IPS-15b (cell line): ENCODE results near the gene SPPL2B.

Experiments
- H3K27me3 ChIP-seq: one replicate; pipeline ENCODE4 v1.6.1; 2013; ENCODE audit warnings: low read length; ENCODE audit not compliant: control insufficient read depth, insufficient read depth
- H3K36me3 ChIP-seq: one replicate; pipeline ENCODE4 v1.6.1; 2013; ENCODE audit warnings: low read length; ENCODE audit not compliant: control insufficient read depth, insufficient read depth
- H3K4me1 ChIP-seq: one replicate; pipeline ENCODE4 v1.6.1; 2013; ENCODE audit warnings: mild to moderate bottlenecking, low read length; ENCODE audit not compliant: control insufficient read depth, insufficient read depth
- H3K4me3 ChIP-seq: one replicate; pipeline ENCODE4 v1.5.1; 2013; ENCODE audit warnings: low read depth, low read length
- H3K9ac ChIP-seq: one replicate; pipeline ENCODE4 v1.6.1; 2013; ENCODE audit warnings: low read depth, mild to moderate bottlenecking, low read length
- H3K9me3 ChIP-seq: one replicate; pipeline ENCODE4 v1.6.1; 2013; ENCODE audit warnings: mild to moderate bottlenecking, low read length; ENCODE audit not compliant: control insufficient read depth, insufficient read depth

Gene SPPL2B

GRCh38 chr19:2336528-2337328, 8.2 kb downstream of the SPPL2B start:
- H3K9me3 ChIP-seq = no peaks in the 10 kb centered on the region
- peaks cover under 1% of the 10 kb centered on the region for H3K4me1 ChIP-seq
- H3K4me3 ChIP-seq = no peak overlapping the region
- H3K36me3 ChIP-seq = peaks cover 31% of the 10 kb centered on the region
- H3K27me3 ChIP-seq = no peaks in the 10 kb centered on the region
- H3K9ac ChIP-seq = no peak overlapping the region

GRCh38 chr19:2337329-2337707, 8.8 kb downstream of the SPPL2B start:
- no peak overlapping the region for H3K4me3 ChIP-seq
- no peaks in the 10 kb centered on the region for H3K27me3 ChIP-seq
- peaks cover 31% of the 10 kb centered on the region for H3K36me3 ChIP-seq
- H3K9me3 ChIP-seq = no peaks in the 10 kb centered on the region
- H3K4me1 ChIP-seq = no peaks in the 10 kb centered on the region
- H3K9ac ChIP-seq = no peak overlapping the region

DNA sequence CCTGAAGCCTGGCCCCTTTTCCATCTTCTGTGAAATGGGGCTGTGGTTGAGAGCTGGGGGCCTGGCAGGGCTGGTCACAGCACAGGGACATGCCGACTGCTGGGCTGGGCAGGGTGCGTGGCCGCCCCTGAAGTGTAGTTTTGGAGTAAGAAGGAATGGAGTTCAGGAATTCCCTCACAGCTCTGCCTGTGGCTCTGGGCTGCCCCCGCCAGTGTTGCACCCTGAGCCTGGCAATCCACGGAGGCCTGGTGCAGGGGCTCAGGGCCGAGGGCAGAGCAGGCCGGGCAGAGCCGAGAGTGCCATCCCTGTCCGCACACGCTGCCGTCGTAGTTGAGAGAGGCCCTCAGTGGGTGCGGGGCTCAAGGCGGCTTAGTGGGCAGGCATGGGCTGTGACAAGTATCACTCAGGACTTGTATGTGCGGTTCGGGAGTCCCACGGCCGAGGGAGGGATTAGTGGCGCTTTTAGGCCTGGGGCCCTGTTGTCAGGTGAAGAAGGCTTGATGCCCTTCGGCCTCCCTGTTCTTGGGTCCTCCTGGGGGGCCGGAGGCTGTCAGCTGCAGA, 9.7 kb downstream of the SPPL2B start:
- Histone ChIP-seq H3K9ac (no peak overlapping the region), H3K27me3 (no peaks in the 10 kb centered on the region), H3K4me3 (no peak overlapping the region), H3K4me1 (no peaks in the 10 kb centered on the region), H3K9me3 (no peaks in the 10 kb centered on the region), H3K36me3 (peaks cover 37% of the 10 kb centered on the region)

- Histone ChIP-seq H3K4me1 (no peaks in the 10 kb centered on the region), H3K4me3 (no peak overlapping the region), H3K9ac (no peak overlapping the region), H3K36me3 (peaks cover 37% of the 10 kb centered on the region), H3K9me3 (no peaks in the 10 kb centered on the region), H3K27me3 (no peaks in the 10 kb centered on the region)
Measured at GRCh38 chr19:2338751-2339643, 10.5 kb downstream of the SPPL2B start.

- H3K36me3 ChIP-seq = peaks cover 42% of the 10 kb centered on the region
- H3K4me1 ChIP-seq = no peaks in the 10 kb centered on the region
- no peak overlapping the region for H3K4me3 ChIP-seq
- no peak overlapping the region for H3K9ac ChIP-seq
- H3K27me3 ChIP-seq = no peaks in the 10 kb centered on the region
- no peaks in the 10 kb centered on the region for H3K9me3 ChIP-seq
Measured at GRCh38 chr19:2339644-2340310, 11.3 kb downstream of the SPPL2B start.

DNA sequence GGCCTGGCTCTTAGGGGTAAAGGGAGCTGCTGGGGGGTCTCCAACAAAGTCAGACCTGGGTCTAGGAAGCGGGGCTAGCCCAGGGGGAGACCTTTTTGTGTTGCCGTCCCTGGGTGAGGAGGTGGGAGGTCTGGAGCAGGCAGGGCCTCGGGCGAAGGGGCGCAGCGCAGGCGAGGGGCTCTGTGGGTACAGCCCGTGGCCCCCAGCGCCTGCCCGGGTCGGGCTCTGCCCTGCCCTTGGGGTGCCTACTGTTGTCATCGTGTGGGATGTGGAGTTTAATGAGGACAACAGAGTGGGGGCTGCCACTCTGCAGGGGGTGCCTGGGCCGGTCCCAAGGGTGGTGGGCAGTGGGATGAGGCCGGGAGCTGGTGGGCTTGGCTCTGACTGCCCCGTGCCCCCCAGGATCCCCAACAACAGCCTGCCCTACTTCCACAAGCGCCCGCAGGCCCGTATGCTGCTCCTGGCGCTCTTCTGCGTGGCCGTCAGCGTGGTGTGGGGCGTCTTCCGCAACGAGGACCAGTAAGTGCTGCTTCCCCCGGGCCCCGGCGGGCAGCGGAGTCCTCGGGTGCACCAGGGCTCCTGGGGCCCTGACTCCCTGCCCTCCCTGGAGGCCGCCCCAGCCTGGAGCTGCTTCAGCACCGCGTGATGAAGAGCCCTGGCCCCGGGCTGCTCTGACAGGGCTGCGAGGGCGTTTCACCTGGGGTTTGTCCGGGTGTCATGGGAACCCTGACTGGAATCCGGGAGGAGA, 12.2 kb downstream of the SPPL2B start:
- Histone ChIP-seq H3K9ac (no peak overlapping the region), H3K9me3 (no peaks in the 10 kb centered on the region), H3K4me3 (no peak overlapping the region), H3K36me3 (peaks cover 47% of the 10 kb centered on the region), H3K27me3 (no peaks in the 10 kb centered on the region), H3K4me1 (no peaks in the 10 kb centered on the region)

DNA sequence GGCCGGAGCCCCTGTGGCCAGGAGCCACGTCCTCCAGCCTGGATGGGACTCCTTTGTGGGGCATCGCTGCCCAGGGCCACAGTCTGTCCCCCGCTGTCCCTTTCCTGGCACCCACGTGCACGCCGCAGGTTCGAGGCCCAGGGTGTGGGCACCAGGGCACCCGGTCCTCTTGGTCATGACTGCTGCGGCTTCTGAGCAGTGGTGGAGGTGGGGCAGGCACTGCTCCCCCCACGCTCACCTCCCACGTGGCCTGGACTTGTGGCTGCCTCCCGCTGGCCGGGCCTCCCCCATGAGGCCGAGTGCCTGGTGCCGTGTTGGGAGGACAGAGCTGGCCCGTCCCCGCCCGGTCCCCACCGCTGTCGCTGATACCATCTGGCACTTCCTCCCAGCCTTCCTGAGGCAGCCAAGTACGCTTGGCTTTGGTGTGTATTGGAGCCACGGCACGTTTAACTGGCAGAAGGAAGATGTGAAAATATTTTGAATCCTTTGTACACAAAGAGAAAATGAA, 12.8 kb downstream of the SPPL2B start:
- Histone ChIP-seq H3K36me3 (peaks cover 49% of the 10 kb centered on the region), H3K4me1 (no peaks in the 10 kb centered on the region)

GRCh38 chr19:2341982-2342381, 13.5 kb downstream of the SPPL2B start:
- Histone ChIP-seq H3K9ac (no peak overlapping the region), H3K9me3 (no peaks in the 10 kb centered on the region), H3K27me3 (no peaks in the 10 kb centered on the region), H3K4me3 (no peak overlapping the region), H3K4me1 (no peaks in the 10 kb centered on the region), H3K36me3 (peaks cover 49% of the 10 kb centered on the region)

More for the DNA sequence above, 12.8 kb downstream of the SPPL2B start:
- Histone ChIP-seq H3K9me3 (no peaks in the 10 kb centered on the region), H3K27me3 (no peaks in the 10 kb centered on the region), H3K4me3 (no peak overlapping the region), H3K9ac (no peak overlapping the region)

DNA sequence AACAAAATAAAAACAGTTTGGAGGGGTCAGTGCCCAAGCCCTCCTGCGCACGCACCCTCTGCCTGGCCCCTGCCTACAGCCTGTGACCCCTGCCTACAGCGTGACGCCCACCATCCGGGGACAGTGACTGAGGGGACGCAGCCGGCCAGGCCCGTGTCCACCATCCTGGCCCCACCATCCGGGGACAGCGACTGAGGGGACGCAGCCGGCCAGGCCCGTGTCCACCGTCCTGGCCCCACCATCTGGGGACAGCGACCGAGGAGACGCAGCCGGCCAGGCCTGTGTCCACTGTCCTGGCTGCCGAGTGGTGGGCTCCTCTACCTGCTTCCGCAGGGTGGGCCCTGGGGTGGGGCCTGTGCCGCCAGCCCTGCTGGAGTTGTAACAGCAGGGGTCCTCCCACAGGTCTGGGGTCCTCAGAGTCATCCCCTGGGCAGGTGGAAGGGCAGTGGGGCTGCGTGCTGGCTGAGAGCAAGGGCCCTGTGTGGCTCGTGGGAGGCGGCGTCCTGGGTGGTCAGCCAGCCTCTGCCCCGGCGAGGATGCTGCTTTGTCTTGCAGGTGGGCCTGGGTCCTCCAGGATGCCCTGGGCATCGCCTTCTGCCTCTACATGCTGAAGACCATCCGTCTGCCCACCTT, 14.3 kb downstream of the SPPL2B start:
- Histone ChIP-seq H3K9ac (peak overlapping the region; percentile 24), H3K9me3 (no peaks in the 10 kb centered on the region), H3K4me1 (no peaks in the 10 kb centered on the region), H3K4me3 (no peak overlapping the region), H3K27me3 (no peaks in the 10 kb centered on the region), H3K36me3 (peaks cover 49% of the 10 kb centered on the region)

GRCh38 chr19:2343289-2343982, 15.0 kb downstream of the SPPL2B start:
- peaks cover 42% of the 10 kb centered on the region for H3K36me3 ChIP-seq

More at GRCh38 chr19:2343289-2343982, 15.0 kb downstream of the SPPL2B start:
- Histone ChIP-seq H3K9me3 (no peaks in the 10 kb centered on the region), H3K4me1 (no peaks in the 10 kb centered on the region), H3K4me3 (no peak overlapping the region), H3K9ac (peak overlapping the region; percentile 24), H3K27me3 (no peaks in the 10 kb centered on the region)
